ENCODE data around the gene RNF149. TPM values are rescaled to one million over a fixed set of nuclear protein-coding genes. Genes with fewer than 3 reads are reported as not detected.

RNF149 gene
- total RNA-seq, 1 experiment from 2014 or later: 96.8 TPM

GRCh38 chr2:101286684-101287083 is 21.8 kb downstream of the RNF149 start:
- no peaks in the 10 kb centered on the region; the same call in 1 of the 2 replicates for H3K36me3 ChIP-seq (ENCODE audit: control insufficient read depth, insufficient read depth, low read length)
- H3K36me3 Mint-ChIP-seq (ENCODE audit: insufficient read depth, unreplicated experiment): peaks cover 86% of the 10 kb centered on the region
- H3K27ac Mint-ChIP-seq (ENCODE audit: unreplicated experiment): no peak overlapping the region
- H3K4me1 Mint-ChIP-seq (ENCODE audit: low read depth, unreplicated experiment): no peaks in the 10 kb centered on the region
- no peaks in the 10 kb centered on the region for H3K9me3 Mint-ChIP-seq (ENCODE audit: unreplicated experiment)
- no peaks in the 10 kb centered on the region for H3K27me3 ChIP-seq (replicated peaks; ENCODE audit: control insufficient read depth, insufficient read depth, low read length)
- no peaks in the 10 kb centered on the region for H3K9me3 ChIP-seq
- no peaks in the 10 kb centered on the region for H3K4me1 ChIP-seq
- POLR2A ChIA-PET: no interaction called here
- H3K4me3 ChIP-seq (ENCODE audit: low read depth, low read length): no peak overlapping the region
- CTCF ChIA-PET: no interaction called here
- no peak for TF ChIP-seq CTCF (IDR thresholded peaks at IDR 0.05; ENCODE audit: insufficient read depth in 1 of 2, low read depth in 1 of 2, low read length in 1 of 2, severe bottlenecking in 1 of 2, unreplicated experiment in 1 of 2)
- no peak for DNase-seq
- intact Hi-C loops (cut with micrococcal nuclease; ENCODE audit: unreplicated experiment): no loop called here
- no peak overlapping the region for H3K4me3 Mint-ChIP-seq (ENCODE audit: unreplicated experiment)
- no peaks in the 10 kb centered on the region for H3K27me3 Mint-ChIP-seq (ENCODE audit: insufficient read depth, unreplicated experiment)
- BruUV-seq (replicated peaks): no TSS peak

GRCh38 chr2:101282980-101283379 is 25.5 kb downstream of the RNF149 start:
- Mint-ChIP-seq H3K27me3 (ENCODE audit: insufficient read depth, unreplicated experiment) (no peaks in the 10 kb centered on the region), H3K4me3 (ENCODE audit: unreplicated experiment) (no peak overlapping the region), H3K9me3 (ENCODE audit: unreplicated experiment) (no peaks in the 10 kb centered on the region), H3K4me1 (ENCODE audit: low read depth, unreplicated experiment) (peaks cover 7% of the 10 kb centered on the region), H3K27ac (ENCODE audit: unreplicated experiment) (no peak overlapping the region), H3K36me3 (ENCODE audit: insufficient read depth, unreplicated experiment) (peaks cover 98% of the 10 kb centered on the region)
- ChIA-PET CTCF (no interaction called here), POLR2A (no interaction called here)
- H3K27me3 ChIP-seq (replicated peaks; ENCODE audit: control insufficient read depth, insufficient read depth, low read length): no peaks in the 10 kb centered on the region
- intact Hi-C loops (cut with micrococcal nuclease; ENCODE audit: unreplicated experiment): no loop called here
- no TSS peak for BruUV-seq (replicated peaks)
- H3K36me3 ChIP-seq (ENCODE audit: control insufficient read depth, insufficient read depth, low read length): peaks cover 1% of the 10 kb centered on the region; the same call in 1 of the 2 replicates
- no peak overlapping the region for H3K4me3 ChIP-seq (ENCODE audit: low read depth, low read length)
- TF ChIP-seq CTCF (IDR thresholded peaks at IDR 0.05; ENCODE audit: insufficient read depth in 1 of 2, low read depth in 1 of 2, low read length in 1 of 2, severe bottlenecking in 1 of 2, unreplicated experiment in 1 of 2): no peak
- H3K9me3 ChIP-seq: no peaks in the 10 kb centered on the region
- no peak for DNase-seq
- no peaks in the 10 kb centered on the region for H3K4me1 ChIP-seq

GRCh38 chr2:101281482-101281881 is 27.0 kb downstream of the RNF149 start:
- no peak for DNase-seq
- Histone ChIP-seq H3K4me3 (ENCODE audit: low read depth, low read length) (no peak overlapping the region), H3K9me3 (no peaks in the 10 kb centered on the region), H3K27me3 (replicated peaks; ENCODE audit: control insufficient read depth, insufficient read depth, low read length) (no peaks in the 10 kb centered on the region), H3K36me3 (ENCODE audit: control insufficient read depth, insufficient read depth, low read length) (peaks cover 1% of the 10 kb centered on the region; the same call in 1 of the 2 replicates), H3K4me1 (peaks cover 9% of the 10 kb centered on the region)
- Mint-ChIP-seq H3K27ac (ENCODE audit: unreplicated experiment) (peak overlapping the region; percentile 3), H3K4me3 (ENCODE audit: unreplicated experiment) (no peak overlapping the region), H3K27me3 (ENCODE audit: insufficient read depth, unreplicated experiment) (no peaks in the 10 kb centered on the region), H3K4me1 (ENCODE audit: low read depth, unreplicated experiment) (peaks cover 7% of the 10 kb centered on the region), H3K9me3 (ENCODE audit: unreplicated experiment) (no peaks in the 10 kb centered on the region), H3K36me3 (ENCODE audit: insufficient read depth, unreplicated experiment) (peaks cover 98% of the 10 kb centered on the region)
- intact Hi-C loops (cut with micrococcal nuclease; ENCODE audit: unreplicated experiment): no loop called here
- POLR2A ChIA-PET: interaction anchor here (0.6 kb wide), 3 partner anchors 10 to 272 kb away, joined by 3 to 4 read pairs (median 3); no protein-coding TSS in a partner anchor
- CTCF ChIA-PET: no interaction called here
- no peak for TF ChIP-seq CTCF (IDR thresholded peaks at IDR 0.05; ENCODE audit: insufficient read depth in 1 of 2, low read depth in 1 of 2, low read length in 1 of 2, severe bottlenecking in 1 of 2, unreplicated experiment in 1 of 2)
- no TSS peak for BruUV-seq (replicated peaks)
